ENCODE measurements around the gene HES2.
A peak's percentile ranks its signal among the peaks of the same experiment; 100 is the strongest.
"Not testable (repeated sequence)": the region's sequence is repeated elsewhere in the genome, so short reads cannot be mapped to it uniquely, and the experiment has no call there.

HES2 gene

GRCh38 chr1:6391951-6392808 is 27.5 kb downstream of the HES2 start:
- peak in 7 of 58 donors; percentile 4 to 33 (median 13) for DNase-seq

GRCh38 chr1:6389971-6390370 is 29.7 kb downstream of the HES2 start:
- DNase-seq, result no peak

GRCh38 chr1:6386371-6386949 is 33.3 kb downstream of the HES2 start:
- DNase-seq, result no peak

GRCh38 chr1:6385488-6386191 is 34.1 kb downstream of the HES2 start:
- peak in 51 of 58 donors; percentile 10 to 76 (median 41) for DNase-seq

GRCh38 chr1:6384962-6385361 is 34.8 kb downstream of the HES2 start:
- DNase-seq, result peak in 54 of 58 donors; percentile 18 to 89 (median 67)

GRCh38 chr1:6384135-6384534 is 35.6 kb downstream of the HES2 start:
- DNase-seq, result no peak

GRCh38 chr1:6380037-6380436 is 39.7 kb downstream of the HES2 start:
- DNase-seq, result no peak

GRCh38 chr1:6378096-6378746 is 41.5 kb downstream of the HES2 start:
- DNase-seq, result no peak

GRCh38 chr1:6373961-6374720 is 45.6 kb downstream of the HES2 start:
- DNase-seq, result no peak

- not testable (repeated sequence) for DNase-seq
Observed at GRCh38 chr1:6372236-6372635, 47.5 kb downstream of the HES2 start.

- DNase-seq, result no peak
Observed at GRCh38 chr1:6370006-6370405, 49.7 kb downstream of the HES2 start.

GRCh38 chr1:6367381-6368012 is 52.2 kb downstream of the HES2 start:
- peak in 31 of 58 donors; percentile 9 to 61 (median 34) for DNase-seq

- DNase-seq, result no peak
Observed at GRCh38 chr1:6365047-6365446, 54.7 kb downstream of the HES2 start.

- DNase-seq, result peak in 45 of 58 donors; percentile 9 to 82 (median 46)
Observed at GRCh38 chr1:6363085-6363884, 56.4 kb downstream of the HES2 start.
